Activated B cell treated with CpG ODN at 0.5 μM for 24 hours (primary cell): Measurements from ENCODE around the gene TIMP3. TPM values are rescaled to one million over a fixed set of nuclear protein-coding genes. Genes with fewer than 3 reads are reported as not detected.

ENCODE experiments used
- ATAC-seq: fragments of 200-7000 bp; cut with Tn5 transposase; one replicate; pipeline ENCODE4 v1.10.0; 2021; ENCODE audit warnings: low read depth, mild to moderate bottlenecking, moderate library complexity
- CTCF ChIA-PET: fragments of 350-600 bp; sonication (Branson Sonifier 250); formaldehyde crosslinking; loops from one replicate; lab custom pipeline; 2021; ENCODE audit warnings: antibody characterized with exemption; lab: Charles Lee
- POLR2A ChIA-PET: fragments of 350-600 bp; sonication (Branson Sonifier 250); formaldehyde crosslinking; loops from one replicate; lab custom pipeline; 2021; ENCODE audit warnings: antibody characterized with exemption; lab: Charles Lee
- DNase-seq: peaks from one replicate; pipeline ENCODE4 v3.0.0; 2022
- H3K27ac Mint-ChIP-seq: one replicate; pipeline ENCODE4 v1.8.0; 2020; ENCODE audit warnings: mixed read lengths
- H3K27me3 Mint-ChIP-seq: one replicate; pipeline ENCODE4 v1.8.0; 2021; ENCODE audit warnings: mixed read lengths
- H3K36me3 Mint-ChIP-seq: one replicate; pipeline ENCODE4 v1.8.0; 2021; ENCODE audit warnings: low read depth, mixed read lengths
- H3K4me1 Mint-ChIP-seq: one replicate; pipeline ENCODE4 v1.8.0; 2021; ENCODE audit warnings: mixed read lengths
- H3K4me3 Mint-ChIP-seq: one replicate; pipeline ENCODE4 v1.8.0; 2020; ENCODE audit warnings: mild to moderate bottlenecking, mixed read lengths
- H3K9me3 Mint-ChIP-seq: one replicate; pipeline ENCODE4 v1.8.0; 2020; ENCODE audit warnings: mixed read lengths
- intact Hi-C: fragments of 100-400 bp; cut with micrococcal nuclease; formaldehyde crosslinking; loops from one replicate; pipeline ENCODE4 v1.15.1; 2024
- total RNA-seq: library from RNA; stranded (reverse); gene quantifications from 2 replicates; pipeline ENCODE4 v1.2.3, GENCODE V29; 2022
- TF ChIP-seq, protein P1 (sequence below): fragments of 200-600 bp; IDR thresholded peaks from one replicate; pipeline ENCODE4 v1.8.0; 2022; ENCODE audit warnings: antibody characterized with exemption, mild to moderate bottlenecking

The TIMP3 gene
- total RNA-seq, 1 donor from 2014 or later = not detected

GRCh38 chr22:32896891-32897290, 95.4 kb downstream of the TIMP3 start:
- H3K4me1 Mint-ChIP-seq = no peaks in the 10 kb centered on the region
- H3K4me3 Mint-ChIP-seq = no peak overlapping the region
- CTCF ChIA-PET = no interaction called here
- H3K27me3 Mint-ChIP-seq = peaks cover 8% of the 10 kb centered on the region
- TF ChIP-seq, protein P1, sequence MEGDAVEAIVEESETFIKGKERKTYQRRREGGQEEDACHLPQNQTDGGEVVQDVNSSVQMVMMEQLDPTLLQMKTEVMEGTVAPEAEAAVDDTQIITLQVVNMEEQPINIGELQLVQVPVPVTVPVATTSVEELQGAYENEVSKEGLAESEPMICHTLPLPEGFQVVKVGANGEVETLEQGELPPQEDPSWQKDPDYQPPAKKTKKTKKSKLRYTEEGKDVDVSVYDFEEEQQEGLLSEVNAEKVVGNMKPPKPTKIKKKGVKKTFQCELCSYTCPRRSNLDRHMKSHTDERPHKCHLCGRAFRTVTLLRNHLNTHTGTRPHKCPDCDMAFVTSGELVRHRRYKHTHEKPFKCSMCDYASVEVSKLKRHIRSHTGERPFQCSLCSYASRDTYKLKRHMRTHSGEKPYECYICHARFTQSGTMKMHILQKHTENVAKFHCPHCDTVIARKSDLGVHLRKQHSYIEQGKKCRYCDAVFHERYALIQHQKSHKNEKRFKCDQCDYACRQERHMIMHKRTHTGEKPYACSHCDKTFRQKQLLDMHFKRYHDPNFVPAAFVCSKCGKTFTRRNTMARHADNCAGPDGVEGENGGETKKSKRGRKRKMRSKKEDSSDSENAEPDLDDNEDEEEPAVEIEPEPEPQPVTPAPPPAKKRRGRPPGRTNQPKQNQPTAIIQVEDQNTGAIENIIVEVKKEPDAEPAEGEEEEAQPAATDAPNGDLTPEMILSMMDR = no peak
- DNase-seq = no peak
- H3K36me3 Mint-ChIP-seq = no peaks in the 10 kb centered on the region
- ATAC-seq = no peak
- no peak overlapping the region for H3K27ac Mint-ChIP-seq
- H3K9me3 Mint-ChIP-seq = no peaks in the 10 kb centered on the region
- POLR2A ChIA-PET = no interaction called here
- intact Hi-C loops = no loop called here

- Mint-ChIP-seq H3K36me3 (no peaks in the 10 kb centered on the region), H3K4me1 (no peaks in the 10 kb centered on the region), H3K27ac (no peak overlapping the region), H3K27me3 (peaks cover 8% of the 10 kb centered on the region), H3K4me3 (no peak overlapping the region), H3K9me3 (no peaks in the 10 kb centered on the region)
- CTCF ChIA-PET = no interaction called here
- ATAC-seq = no peak
- no peak for DNase-seq
- TF ChIP-seq, protein P1 = no peak
- intact Hi-C loops = no loop called here
- POLR2A ChIA-PET = no interaction called here
Measured at GRCh38 chr22:32897400-32897799, 95.9 kb downstream of the TIMP3 start.

- CTCF ChIA-PET = no interaction called here
- no peaks in the 10 kb centered on the region for H3K9me3 Mint-ChIP-seq
- ATAC-seq (no peak), DNase-seq (no peak)
- H3K4me3 Mint-ChIP-seq = no peak overlapping the region
- no peaks in the 10 kb centered on the region for H3K4me1 Mint-ChIP-seq
- POLR2A ChIA-PET = no interaction called here
- no peak overlapping the region for H3K27ac Mint-ChIP-seq
- intact Hi-C loops = no loop called here
- no peaks in the 10 kb centered on the region for H3K36me3 Mint-ChIP-seq
- H3K27me3 Mint-ChIP-seq = peaks cover 2% of the 10 kb centered on the region
- TF ChIP-seq, protein P1 = no peak
Measured at GRCh38 chr22:32900886-32901635, 99.6 kb downstream of the TIMP3 start.

DNA sequence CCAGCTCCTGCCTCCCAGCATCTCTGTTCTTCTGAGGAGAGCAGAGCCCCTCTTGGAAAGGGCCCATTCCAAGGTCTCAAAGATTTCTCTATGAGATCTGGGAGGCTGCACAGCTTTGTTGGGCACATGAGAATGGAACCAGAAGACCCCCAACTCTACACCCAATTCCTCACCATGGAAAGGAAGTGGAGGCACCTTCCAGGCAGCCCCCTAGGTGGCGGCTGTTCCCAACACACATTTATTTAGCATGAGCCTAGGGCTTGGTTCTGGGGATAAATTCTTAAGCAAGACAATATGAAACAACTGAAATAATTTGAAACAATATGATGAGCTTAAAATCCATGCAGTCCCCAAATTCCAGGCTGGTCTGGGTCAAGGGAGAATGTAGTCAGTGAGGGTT, 100.4 kb downstream of the TIMP3 start:
- H3K36me3 Mint-ChIP-seq = no peaks in the 10 kb centered on the region
- TF ChIP-seq, protein P1 = no peak
- H3K27ac Mint-ChIP-seq = no peak overlapping the region
- ChIA-PET CTCF (no interaction called here), POLR2A (no interaction called here)
- no peak for DNase-seq
- H3K9me3 Mint-ChIP-seq = no peaks in the 10 kb centered on the region
- intact Hi-C loops = no loop called here
- no peak for ATAC-seq
- peaks cover 2% of the 10 kb centered on the region for H3K27me3 Mint-ChIP-seq
- H3K4me3 Mint-ChIP-seq = no peak overlapping the region
- no peaks in the 10 kb centered on the region for H3K4me1 Mint-ChIP-seq

GRCh38 chr22:32903507-32903906, 102.0 kb downstream of the TIMP3 start:
- no peak overlapping the region for H3K27ac Mint-ChIP-seq
- no peaks in the 10 kb centered on the region for H3K9me3 Mint-ChIP-seq
- no peak for ATAC-seq
- POLR2A ChIA-PET = interaction anchor here (0.6 kb wide), 1 partner anchor 21 kb away, joined by 8 read pairs; no protein-coding TSS in a partner anchor
- H3K4me1 Mint-ChIP-seq = no peaks in the 10 kb centered on the region
- H3K27me3 Mint-ChIP-seq = peaks cover 2% of the 10 kb centered on the region
- intact Hi-C loops = no loop called here
- TF ChIP-seq, protein P1 = no peak
- H3K36me3 Mint-ChIP-seq = no peaks in the 10 kb centered on the region
- no peak overlapping the region for H3K4me3 Mint-ChIP-seq
- CTCF ChIA-PET = interaction anchor here (0.8 kb wide), 1 partner anchor 347 kb away, joined by 3 read pairs; no protein-coding TSS in a partner anchor
- no peak for DNase-seq
